ENCODE results near the gene TLX2.
A peak's percentile ranks its signal among the peaks of the same experiment; 100 is the strongest.

TLX2 gene

DNA sequence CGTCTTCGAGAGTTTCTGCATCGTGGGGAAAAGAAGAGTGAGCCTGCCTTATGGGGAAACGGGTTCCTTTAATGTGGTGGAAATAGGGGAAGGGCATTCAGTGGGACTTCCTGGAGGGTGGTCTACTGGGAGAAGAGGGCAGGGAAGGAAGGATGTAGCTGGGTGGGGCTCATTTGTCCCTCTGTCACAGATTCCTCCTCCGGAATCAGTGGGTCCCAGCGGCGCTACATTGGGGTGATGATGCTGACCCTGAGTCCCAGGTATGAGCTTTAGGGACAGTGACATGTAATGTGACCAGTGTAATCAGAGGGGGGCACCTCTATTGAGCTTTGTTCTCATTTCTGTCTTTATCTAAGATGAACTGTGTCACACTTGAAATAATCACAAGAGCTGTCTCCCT is 17.4 kb downstream of the TLX2 start:
- DNase-seq (ENCODE audit: low spot score) = no peak

DNA sequence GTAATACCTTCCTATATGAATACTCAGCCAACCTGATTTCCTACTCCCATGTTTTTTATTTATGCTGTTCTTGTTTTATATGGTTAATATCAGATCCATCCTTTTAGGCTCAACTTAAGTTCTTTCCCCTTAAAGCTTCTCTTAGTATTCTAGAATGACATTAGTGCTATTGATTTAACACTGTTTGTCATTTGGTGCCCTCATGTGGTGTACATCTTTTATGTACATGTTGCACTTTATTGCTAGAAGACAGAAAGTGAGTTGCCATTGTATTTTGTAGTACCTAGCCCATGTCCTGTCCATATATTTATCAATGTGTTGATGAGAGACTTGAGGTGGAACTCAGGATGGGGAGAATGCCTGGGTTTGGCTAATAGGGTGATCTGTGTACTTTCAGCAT is 18.0 kb downstream of the TLX2 start:
- DNase-seq (ENCODE audit: low spot score) = peak; percentile 78

- no peak for DNase-seq (ENCODE audit: low spot score)
Measured at GRCh38 chr2:74533464-74533863, 19.2 kb downstream of the TLX2 start.

DNA sequence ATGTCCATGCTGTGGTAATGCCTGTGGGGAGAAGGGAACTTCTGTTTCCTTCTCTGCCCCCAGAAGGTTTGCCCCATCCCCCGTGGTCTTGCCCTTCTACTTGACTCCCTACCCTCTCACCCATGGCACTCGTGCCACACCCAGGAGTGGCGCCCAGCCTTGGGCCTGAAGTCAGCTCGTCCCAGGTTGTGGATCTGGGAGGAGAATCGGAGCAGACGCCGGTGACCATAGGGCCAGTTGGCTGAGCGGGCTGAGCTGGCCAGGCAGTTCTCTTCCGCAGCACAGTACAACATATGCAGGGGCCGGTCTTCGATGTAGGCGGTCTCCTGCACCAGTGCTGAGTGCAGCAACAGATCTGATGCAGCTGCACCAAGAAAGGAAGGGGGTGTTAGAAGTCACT is 20.2 kb downstream of the TLX2 start:
- no peak for DNase-seq (ENCODE audit: low spot score)

DNA sequence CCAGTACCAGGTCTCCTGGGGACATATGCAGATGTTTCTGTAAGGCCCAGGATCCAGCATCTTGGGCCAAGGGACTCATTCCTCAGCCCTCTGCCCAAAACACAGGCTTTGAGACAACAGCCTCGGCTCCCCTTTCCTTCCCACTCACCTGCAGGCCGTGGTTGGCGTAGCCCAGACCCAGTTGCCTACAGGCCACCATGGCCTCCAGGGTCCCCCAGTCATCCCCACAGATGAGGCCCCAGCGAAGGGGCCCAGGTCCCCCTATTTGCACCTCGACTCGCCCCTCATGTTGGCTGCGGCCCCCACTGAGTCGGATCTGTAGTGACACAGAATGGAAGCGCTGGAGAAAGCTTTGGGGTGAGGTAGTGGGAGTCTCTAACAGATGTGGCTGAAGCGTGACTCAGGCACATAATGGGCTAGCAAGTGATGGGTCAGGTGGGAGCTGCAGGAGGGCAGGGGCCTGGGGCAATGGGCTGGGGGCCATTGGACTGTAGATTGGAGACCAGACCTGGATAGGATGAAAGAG is 21.3 kb downstream of the TLX2 start:
- DNase-seq (ENCODE audit: low spot score) = no peak

- DNase-seq (ENCODE audit: low spot score) = no peak
Measured at GRCh38 chr2:74536166-74536950, 22.1 kb downstream of the TLX2 start.

DNA sequence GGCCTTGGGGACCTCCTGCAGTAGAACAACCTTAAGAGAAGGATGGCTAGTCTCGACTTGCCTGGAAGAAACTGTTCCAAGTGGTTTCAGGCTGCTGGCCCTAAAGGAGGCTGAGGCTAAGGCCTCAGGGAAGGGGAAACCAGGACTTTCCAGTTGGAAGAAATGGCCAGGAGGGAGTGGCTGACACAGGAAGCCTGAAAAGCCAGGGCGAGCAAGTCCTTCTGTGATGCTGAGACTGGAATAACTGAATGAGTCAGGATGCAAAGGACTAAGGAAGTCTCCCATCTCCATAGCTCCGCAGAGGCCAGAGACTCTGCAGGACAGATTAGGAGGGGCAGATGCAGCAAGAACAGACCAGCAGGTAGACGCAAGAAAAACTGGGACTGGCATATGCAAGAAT is 22.9 kb downstream of the TLX2 start:
- no peak for DNase-seq (ENCODE audit: low spot score)

GRCh38 chr2:74538881-74539339 is 24.7 kb downstream of the TLX2 start:
- no peak for DNase-seq (ENCODE audit: low spot score)

- DNase-seq (ENCODE audit: low spot score) = no peak
Measured at GRCh38 chr2:74540291-74540690, 26.0 kb downstream of the TLX2 start.

DNA sequence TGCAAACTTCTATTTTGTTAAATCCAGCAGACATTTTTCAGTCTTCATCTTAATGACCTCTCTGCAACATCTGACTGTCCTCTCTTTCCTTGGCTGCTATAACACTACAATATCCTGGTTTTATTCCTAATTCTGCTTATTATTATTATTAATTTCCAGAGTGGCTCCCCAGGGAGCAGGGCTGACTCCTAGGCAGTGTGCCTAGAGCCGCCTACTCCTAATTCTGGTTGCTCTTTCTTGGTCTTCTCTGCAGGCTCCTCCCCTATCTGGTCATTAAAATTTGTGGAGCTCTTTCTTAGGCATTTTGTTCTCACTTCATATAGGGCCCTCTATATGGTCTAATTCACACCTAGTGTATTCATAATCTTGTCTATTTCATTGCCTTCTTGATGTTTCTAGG is 28.7 kb downstream of the TLX2 start:
- DNase-seq (ENCODE audit: low spot score) = no peak

DNA sequence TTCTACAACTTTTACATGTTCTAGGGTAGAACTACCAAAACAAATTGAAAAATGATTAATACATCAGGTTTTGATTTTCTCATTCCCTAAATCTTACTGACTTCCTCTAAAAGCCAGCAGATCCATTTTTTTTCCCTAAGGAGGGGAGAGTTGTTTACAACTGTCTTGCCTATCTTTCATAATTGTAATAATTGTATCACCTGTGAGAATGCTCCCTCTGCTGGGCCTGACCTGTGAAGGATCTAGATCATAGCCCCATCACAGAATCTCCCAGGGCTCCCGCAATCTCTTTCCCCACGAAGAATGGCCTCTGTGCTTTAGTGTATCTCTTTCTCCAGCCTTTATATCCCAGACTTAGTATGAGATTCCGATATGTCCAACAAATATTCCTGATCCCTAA is 30.4 kb downstream of the TLX2 start:
- DNase-seq (ENCODE audit: low spot score) = no peak

GRCh38 chr2:74546004-74546403 is 31.8 kb downstream of the TLX2 start:
- no peak for DNase-seq (ENCODE audit: low spot score)

GRCh38 chr2:74548285-74548899 is 34.1 kb downstream of the TLX2 start:
- DNase-seq (ENCODE audit: low spot score) = no peak

DNA sequence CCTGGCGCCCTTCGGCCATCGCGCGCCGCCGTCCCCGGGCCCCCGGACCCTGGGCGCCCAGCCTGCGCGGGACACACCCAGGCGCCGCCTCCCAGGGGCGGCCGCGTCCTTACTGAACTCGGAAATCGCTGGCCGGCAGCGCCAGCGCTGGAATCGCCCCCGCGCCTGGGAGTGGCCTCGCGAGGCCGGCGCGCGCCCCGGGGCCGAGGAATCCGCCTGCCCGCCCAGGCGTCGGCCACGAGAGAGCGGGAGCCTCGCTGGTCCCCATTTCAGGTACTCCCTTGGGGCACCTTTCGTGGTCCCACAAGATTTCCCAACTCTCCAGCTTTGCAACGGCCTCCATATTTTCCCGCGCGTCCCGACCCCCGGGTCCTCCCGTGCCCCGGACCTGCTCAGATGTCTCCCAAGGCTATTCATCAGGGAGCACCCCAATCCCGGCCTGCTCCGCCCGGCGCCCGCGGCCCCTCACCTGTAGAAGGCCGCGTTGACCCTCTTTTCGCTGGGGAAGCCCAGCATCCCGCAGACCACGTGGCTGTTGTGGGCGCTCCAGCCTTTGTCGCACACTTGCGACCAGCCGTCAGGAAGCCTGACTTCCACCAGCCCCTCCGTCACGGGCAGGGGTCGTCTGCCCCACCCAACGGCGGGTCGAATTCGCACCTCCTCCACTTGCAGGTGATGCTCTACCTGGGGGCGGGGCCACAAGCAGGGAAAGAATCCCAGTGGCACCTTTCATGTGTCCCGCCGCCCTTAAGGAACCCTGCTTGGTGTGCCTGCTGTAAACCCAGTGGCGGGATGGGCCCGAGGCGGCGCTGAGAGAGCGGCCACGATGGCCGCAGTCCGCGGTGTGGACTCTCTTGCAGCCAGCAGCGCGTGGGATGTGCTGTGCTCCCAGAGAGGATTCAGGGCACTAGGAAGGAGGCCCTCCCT is 34.9 kb downstream of the TLX2 start:
- peak; percentile 82 for DNase-seq (ENCODE audit: low spot score)

DNA sequence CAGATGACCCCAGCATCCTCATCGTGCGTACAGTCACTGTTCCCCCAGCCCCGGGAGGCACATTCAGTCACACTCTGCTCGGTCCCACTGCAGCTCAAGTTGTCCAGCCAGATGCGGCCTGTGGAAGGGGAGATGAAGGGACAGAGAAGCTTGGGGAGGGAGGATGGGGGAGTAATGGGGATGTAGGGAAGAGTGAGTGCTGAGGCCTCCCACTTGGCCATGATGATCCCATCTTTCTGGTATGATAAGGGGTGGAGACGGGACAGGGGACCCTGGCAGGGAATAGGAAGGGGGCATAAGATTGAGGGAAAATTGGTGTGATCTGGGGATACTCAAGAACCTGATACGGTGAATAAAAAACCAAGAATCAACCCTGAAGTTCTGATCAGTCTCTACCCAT is 36.0 kb downstream of the TLX2 start:
- DNase-seq (ENCODE audit: low spot score) = no peak

DNA sequence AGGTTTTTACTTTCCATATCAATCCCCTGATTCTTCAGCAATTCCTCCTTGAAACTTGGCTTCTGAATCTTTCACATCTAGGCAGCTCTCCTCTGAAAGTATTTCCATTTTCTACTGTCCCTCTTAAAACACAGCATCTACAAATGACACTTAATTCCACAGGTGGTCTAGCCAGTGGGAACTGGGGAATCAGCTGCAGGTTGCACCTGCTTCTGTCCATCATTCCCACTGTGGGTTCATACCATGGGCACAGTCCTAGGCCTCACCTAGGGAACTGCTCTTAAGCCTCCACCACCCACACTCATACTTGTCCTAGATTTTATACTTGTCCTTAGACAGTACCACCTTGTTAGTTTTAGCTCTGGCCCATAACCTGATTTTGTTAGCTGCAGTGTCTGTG is 37.3 kb downstream of the TLX2 start:
- DNase-seq (ENCODE audit: low spot score) = no peak

DNA sequence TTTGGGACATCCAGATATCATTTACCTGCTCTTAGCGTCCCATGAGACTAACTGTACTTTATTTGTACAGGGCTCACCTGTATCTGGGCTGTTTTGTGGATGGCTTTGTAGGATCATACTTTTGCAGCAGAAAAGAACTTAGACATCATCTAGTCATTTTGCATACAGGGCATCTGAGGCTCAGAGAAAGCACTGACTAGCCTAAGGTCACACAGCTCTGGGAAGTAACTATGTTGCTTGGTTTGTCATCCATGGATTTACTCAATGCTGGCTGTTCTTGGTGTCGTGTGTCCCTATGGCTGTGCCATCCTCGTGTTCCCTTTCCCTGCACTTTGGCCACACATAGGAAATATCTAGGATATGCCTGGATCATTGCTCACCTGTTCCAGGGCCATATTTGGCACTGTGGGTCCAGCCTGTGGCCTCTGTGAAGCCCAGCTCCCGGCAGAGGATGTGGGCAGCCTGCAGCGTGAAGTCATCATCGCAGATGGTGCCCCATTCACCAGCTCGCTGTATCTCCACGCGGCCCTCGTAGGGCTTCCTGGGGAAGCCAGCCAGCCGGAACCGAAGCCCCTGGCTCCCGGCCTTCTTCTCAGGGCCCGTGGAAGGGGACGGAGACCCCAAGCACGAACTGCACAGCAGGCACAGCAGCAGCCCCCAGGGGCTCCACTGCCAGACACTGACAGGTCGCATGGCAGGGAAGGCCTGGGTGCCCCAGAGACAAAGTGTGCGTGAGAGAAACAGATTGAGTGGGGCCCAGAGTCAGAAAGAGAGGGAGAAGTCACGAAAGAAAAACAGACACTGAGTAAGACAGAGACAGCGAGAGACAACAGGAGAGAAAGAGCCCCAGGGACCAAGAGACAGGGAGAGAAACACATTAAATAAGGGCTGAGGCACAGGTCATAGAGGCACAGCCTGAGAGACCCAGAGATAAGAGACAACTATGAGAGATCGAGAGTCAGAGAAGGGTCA is 38.0 kb downstream of the TLX2 start:
- DNase-seq (ENCODE audit: low spot score) = no peak

DNA sequence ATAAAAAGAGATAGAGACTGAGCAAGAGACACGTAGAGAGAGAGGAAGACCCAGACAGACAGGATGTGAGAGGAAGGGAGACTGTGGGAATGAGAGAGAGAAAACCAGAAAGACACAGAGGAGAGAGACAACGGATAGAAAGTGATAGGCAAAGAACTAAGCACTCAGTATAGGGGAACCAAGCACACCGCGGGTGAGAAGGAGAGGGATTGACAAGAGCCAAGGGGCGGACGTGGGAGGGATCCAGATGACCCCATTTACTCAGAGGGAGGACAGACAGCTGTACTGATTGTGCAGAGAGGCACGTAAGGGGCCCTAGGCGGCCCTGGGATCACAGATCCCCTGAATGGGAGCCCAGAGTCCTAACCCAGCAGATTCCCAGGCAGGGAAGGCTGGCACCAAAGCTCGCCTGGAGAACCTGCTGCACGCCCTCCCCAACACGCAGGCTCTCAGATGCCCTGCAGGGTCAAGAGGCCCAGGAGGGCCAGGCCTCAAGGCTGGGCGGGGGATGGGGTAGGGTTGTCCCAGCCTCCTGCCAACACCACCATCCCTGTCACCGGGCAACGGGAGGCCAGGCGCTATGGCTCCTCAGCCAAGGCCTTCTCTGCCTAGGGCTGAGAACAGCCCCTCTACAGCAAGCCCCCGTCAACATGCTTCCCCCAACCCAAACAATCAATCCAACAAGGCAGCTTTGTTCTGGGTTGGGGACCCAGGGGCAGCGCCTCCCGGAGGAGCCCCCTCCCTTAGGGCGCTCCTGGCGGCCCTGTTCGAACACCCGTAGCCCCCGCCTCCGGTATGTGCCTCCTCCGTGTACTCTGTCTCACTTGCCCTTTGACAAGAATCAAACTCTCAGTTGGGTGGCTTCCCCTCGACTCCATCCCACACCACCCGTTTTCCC is 38.9 kb downstream of the TLX2 start:
- DNase-seq (ENCODE audit: low spot score) = no peak

DNA sequence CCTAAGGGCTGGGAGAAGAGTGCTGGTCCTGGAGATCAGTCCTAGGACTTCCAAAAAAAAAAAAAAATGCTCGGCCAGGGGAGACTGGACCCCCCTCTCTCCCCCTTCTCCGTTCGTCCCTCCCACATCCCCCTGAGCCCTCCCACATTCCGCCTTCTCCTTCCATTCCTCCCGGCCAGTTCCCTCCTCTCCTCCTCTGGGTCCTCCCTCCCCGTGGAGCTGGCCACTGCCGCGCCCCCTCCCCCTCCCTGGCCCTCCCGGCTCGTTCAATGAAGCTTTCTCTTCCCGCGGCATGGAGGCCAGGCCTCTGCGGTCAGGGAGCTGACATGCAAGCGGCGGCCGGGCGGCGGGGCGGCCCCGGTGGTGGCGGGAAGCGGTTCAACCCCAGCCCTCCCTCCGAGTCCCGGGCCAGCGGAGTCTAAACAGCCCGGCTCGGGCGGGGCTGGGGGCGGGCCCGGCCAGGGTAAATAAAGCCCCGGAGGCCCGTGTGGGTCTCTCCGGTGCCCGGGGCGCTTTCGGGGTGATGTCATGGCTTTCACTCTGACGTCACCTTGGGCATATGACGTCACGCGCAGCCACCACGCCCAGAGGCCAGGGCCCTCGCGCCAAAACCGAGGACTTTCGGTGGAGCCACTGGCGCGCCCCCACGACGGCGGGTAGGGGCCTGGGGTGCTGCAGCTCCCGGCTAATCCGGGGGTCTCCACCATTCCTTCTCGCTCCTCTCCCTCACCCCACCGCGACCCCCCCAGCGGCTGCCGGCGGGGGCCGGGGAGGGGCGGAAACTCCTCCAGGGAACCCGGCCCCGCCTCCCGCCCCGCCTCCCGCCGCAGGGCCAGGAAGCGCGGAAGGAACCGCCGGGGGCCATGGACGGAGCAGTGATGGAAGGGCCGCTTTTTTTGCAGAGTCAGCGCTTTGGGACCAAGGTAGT is 39.9 kb downstream of the TLX2 start, which contains the start of the genes DOK1 and LOXL3:
DOK1 (plus strand) TSS at position 829 of the 928 bp plus-strand sequence; CDS start at position 864, 35 bp downstream.
LOXL3 (minus strand) TSS at position 51 of the 928 bp plus-strand sequence. CDS start 1,308 bp downstream, outside the sequence.
- peak; percentile 85 for DNase-seq (ENCODE audit: low spot score)

Measured in RKO (cell line).